ENCODE results near the gene KLC4. TPM values are rescaled to one million over a fixed set of nuclear protein-coding genes. Genes with fewer than 3 reads are reported as not detected.

Gene KLC4
- total RNA-seq: 10 to 100 TPM; 12.3 to 13.0 TPM

DNA sequence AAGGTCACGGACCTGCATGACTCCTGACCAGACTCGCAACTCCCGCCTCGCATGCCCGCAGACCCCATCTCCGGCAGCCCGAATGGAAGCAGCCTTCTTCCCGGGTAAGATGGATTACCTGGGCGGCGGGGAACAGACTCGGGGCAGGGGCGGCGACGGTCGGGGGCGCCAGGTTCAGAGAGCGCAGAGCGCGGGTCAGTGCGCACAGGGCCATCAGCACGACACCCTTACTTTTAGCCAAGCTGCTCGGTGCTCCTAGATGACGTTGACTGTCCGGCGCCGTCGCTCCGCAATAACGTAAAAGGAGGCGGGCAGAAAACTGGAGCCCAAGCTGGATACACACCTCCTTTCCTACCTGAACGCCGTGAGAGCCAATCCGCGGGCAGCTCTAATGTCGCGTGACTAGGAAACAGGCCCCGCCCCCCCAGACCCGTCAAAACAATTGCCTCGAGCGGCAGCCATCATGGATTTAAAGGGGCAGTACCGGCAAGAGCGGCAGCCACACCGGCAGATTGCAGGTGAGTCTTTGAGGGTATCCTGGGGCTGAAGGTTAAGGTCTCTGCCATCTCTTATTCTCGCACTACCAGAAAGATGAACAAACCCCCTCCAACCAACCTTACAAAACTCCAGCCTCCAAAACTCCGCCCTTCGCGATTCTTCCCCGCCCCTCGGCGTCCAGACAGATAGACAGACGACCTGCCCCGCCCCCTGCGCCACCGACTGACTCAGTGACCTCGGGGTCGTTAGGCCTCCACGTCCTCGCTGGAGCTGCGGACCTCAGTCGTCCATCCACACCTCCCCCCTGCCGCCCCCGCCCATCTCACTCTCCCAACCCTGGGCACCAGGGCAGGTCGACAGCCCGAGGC is at the start of gene KLC4, which contains the start of gene MRPL2:
KLC4 (plus strand) TSS at position 464 of the 866 bp plus-strand sequence. CDS start 1,705 bp downstream, outside the sequence.
MRPL2 (minus strand) TSS at position 267 of the 866 bp plus-strand sequence; CDS start at position 214, 53 bp downstream.
- H3K4me3 Mint-ChIP-seq: peak within 1 kb of the TSS; percentile 86
- DNase-seq (ENCODE audit: low spot score) (peak; percentile 96), ATAC-seq (peak; percentile 97)
- H3K27me3 Mint-ChIP-seq: no peaks in the 10 kb centered on the region
- peak within 1 kb of the TSS; percentile 83 to 92 for H3K27ac Mint-ChIP-seq
- no peaks in the 10 kb centered on the region for H3K9me3 Mint-ChIP-seq
- peaks cover 29 to 30% of the 10 kb centered on the region in 2 donors for H3K4me1 Mint-ChIP-seq (ENCODE audit: low read depth in 2 of 2)
- H3K36me3 Mint-ChIP-seq: no peaks in the 10 kb centered on the region

DNA sequence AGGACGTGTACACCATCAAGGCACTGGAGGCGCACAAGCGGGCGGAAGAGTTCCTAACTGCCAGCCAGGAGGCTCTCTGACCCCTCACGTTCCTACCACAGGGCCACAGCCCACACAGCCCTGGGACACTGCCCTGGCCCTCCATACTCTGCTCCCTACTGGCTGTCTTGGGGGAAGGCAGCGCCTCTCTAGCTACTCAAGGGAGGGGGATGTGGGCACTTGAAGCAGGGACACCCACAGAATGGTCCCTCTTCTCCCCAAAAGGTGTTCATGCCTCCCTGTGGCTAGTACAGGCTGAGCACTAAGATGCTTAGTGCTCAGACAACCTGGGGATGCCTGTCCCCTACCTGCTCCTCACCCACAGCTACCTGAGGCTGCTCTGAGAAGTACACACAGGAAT is 48.2 kb upstream of the KLC4 start:
- Mint-ChIP-seq H3K36me3 (no peaks in the 10 kb centered on the region), H3K4me3 (no peak overlapping the region), H3K27me3 (no peaks in the 10 kb centered on the region), H3K9me3 (no peaks in the 10 kb centered on the region), H3K27ac (peak overlapping the region in 1 of 2 donors; percentile 94), H3K4me1 (ENCODE audit: low read depth in 2 of 2) (peaks cover 42 to 45% of the 10 kb centered on the region in 2 donors)
- no peak for DNase-seq (ENCODE audit: low spot score)
- no peak for ATAC-seq

- H3K4me1 Mint-ChIP-seq (ENCODE audit: low read depth in 2 of 2): peaks cover 43 to 46% of the 10 kb centered on the region in 2 donors
- peak overlapping the region; percentile 94 to 95 for H3K27ac Mint-ChIP-seq
- H3K4me3 Mint-ChIP-seq: peak overlapping the region; percentile 92
- DNase-seq (ENCODE audit: low spot score) (no peak), ATAC-seq (no peak)
- no peaks in the 10 kb centered on the region for H3K27me3 Mint-ChIP-seq
- no peaks in the 10 kb centered on the region for H3K36me3 Mint-ChIP-seq
- H3K9me3 Mint-ChIP-seq: no peaks in the 10 kb centered on the region
Observed at GRCh38 chr6:43012364-43012763, 47.1 kb upstream of the KLC4 start.

DNA sequence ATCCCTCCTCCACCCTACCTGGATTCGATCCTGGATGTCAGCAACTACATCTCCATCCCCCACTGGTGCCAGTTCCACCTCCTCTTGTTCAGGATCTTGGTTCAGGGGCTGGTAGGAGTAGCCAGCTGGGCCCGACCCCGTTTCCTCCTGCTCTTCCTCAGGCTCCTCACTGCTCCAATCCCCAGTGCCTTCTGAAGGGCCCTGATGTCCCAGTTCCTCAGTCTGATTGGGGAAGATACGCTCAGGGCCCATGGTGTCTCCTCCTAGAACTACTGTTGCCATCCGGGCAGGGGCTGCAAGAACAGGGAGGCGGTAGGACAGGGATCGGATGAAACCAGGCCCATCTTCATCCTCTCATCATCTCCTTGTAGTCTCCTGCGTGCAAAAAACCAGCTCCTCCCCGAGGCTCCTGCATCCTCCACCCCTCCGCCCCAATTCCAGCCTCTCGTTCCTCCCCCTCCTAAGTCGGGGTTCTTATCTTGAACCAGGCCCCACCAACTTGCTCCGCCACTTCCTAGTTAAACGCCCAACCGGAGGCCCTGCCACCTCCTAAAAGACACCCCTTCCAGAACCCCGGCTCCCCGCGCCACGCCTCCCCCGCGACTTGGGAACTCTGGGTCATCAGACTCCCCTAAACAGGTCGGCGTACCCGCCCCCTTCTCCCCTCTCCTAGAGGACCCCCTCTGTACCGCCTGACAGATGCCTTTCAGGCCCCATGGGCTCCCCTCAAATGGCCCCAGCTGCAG is 46.2 kb upstream of the KLC4 start:
- peak overlapping the region; percentile 94 to 95 for H3K27ac Mint-ChIP-seq
- ATAC-seq (no peak), DNase-seq (ENCODE audit: low spot score) (no peak)
- peaks cover 43 to 53% of the 10 kb centered on the region in 2 donors for H3K4me1 Mint-ChIP-seq (ENCODE audit: low read depth in 2 of 2)
- no peaks in the 10 kb centered on the region for H3K36me3 Mint-ChIP-seq
- H3K9me3 Mint-ChIP-seq: no peaks in the 10 kb centered on the region
- no peaks in the 10 kb centered on the region for H3K27me3 Mint-ChIP-seq
- H3K4me3 Mint-ChIP-seq: peak overlapping the region; percentile 92

DNA sequence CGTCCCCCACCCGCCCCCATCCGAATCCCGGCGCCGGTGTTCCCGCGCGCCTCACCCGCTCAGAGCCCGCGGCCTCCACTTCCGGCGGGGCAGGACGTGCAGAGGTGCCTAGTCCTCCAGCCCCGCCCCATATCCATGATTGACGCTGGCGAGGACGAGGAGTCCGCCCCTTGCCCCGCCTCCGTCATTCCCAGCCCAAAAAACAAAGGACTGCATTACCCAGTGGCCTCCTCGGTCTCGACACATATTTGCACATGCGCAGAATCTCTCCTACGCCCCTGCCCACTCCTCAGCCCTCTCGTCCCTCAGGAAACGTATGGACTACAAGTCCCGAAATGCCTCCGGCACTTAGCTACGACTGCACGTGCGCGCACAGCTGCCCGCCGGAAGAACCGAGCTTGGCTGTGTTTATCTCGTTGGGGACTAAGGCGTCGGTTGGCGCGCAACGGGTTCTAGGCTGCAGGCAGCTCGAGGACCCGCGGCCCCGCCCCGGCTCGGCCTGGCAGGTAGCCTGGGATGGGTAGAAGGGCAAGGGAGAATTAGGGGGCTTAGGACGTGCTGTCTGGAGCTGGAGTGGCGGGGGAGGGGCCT is 45.5 kb upstream of the KLC4 start, which contains the start of the genes KLHDC3 and MEA1:
KLHDC3 (plus strand) TSS at position 407 of the 591 bp plus-strand sequence. CDS start 2,944 bp downstream, outside the sequence.
MEA1 (minus strand) TSS at position 104 of the 591 bp plus-strand sequence. CDS start 133 bp downstream, outside the sequence.
- H3K4me1 Mint-ChIP-seq (ENCODE audit: low read depth in 2 of 2): peaks cover 43 to 53% of the 10 kb centered on the region in 2 donors
- H3K36me3 Mint-ChIP-seq: peaks cover under 1% of the 10 kb centered on the region
- DNase-seq (ENCODE audit: low spot score): peak; percentile 99

GRCh38 chr6:43014434-43014909 is 45.0 kb upstream of the KLC4 start:
- peak overlapping the region; percentile 92 for H3K4me3 Mint-ChIP-seq
- H3K36me3 Mint-ChIP-seq: peaks cover 5% of the 10 kb centered on the region
- H3K27me3 Mint-ChIP-seq: no peaks in the 10 kb centered on the region
- H3K27ac Mint-ChIP-seq: peak overlapping the region; percentile 94 to 95
- H3K4me1 Mint-ChIP-seq (ENCODE audit: low read depth in 2 of 2): peaks cover 43 to 56% of the 10 kb centered on the region in 2 donors
- H3K9me3 Mint-ChIP-seq: no peaks in the 10 kb centered on the region
- ATAC-seq (no peak), DNase-seq (ENCODE audit: low spot score) (no peak)

More for the DNA sequence above, 45.5 kb upstream of the KLC4 start, which contains the start of the genes KLHDC3 and MEA1:
- peak within 1 kb of the TSS; percentile 92 for H3K4me3 Mint-ChIP-seq
- ATAC-seq: peak; percentile 98 to 99
- H3K27me3 Mint-ChIP-seq: no peaks in the 10 kb centered on the region
- peak within 1 kb of the TSS; percentile 94 to 95 for H3K27ac Mint-ChIP-seq
- no peaks in the 10 kb centered on the region for H3K9me3 Mint-ChIP-seq

- no peak for DNase-seq (ENCODE audit: low spot score)
- ATAC-seq: no peak
- H3K9me3 Mint-ChIP-seq: no peaks in the 10 kb centered on the region
- H3K36me3 Mint-ChIP-seq: peaks cover 6% of the 10 kb centered on the region
- peak overlapping the region; percentile 26 to 76 for H3K27ac Mint-ChIP-seq
- no peaks in the 10 kb centered on the region for H3K27me3 Mint-ChIP-seq
- H3K4me3 Mint-ChIP-seq: peak overlapping the region; percentile 51
- H3K4me1 Mint-ChIP-seq (ENCODE audit: low read depth in 2 of 2): peaks cover 43 to 52% of the 10 kb centered on the region in 2 donors
Observed at GRCh38 chr6:43016176-43016942, 43.1 kb upstream of the KLC4 start.

GRCh38 chr6:43016943-43017334 is 42.5 kb upstream of the KLC4 start:
- no peak for ATAC-seq
- H3K9me3 Mint-ChIP-seq: no peaks in the 10 kb centered on the region
- H3K4me1 Mint-ChIP-seq (ENCODE audit: low read depth in 2 of 2): peaks cover 37 to 50% of the 10 kb centered on the region in 2 donors
- H3K27me3 Mint-ChIP-seq: no peaks in the 10 kb centered on the region
- H3K27ac Mint-ChIP-seq: no peak overlapping the region
- DNase-seq (ENCODE audit: low spot score): no peak
- no peak overlapping the region for H3K4me3 Mint-ChIP-seq
- peaks cover 6% of the 10 kb centered on the region for H3K36me3 Mint-ChIP-seq

DNA sequence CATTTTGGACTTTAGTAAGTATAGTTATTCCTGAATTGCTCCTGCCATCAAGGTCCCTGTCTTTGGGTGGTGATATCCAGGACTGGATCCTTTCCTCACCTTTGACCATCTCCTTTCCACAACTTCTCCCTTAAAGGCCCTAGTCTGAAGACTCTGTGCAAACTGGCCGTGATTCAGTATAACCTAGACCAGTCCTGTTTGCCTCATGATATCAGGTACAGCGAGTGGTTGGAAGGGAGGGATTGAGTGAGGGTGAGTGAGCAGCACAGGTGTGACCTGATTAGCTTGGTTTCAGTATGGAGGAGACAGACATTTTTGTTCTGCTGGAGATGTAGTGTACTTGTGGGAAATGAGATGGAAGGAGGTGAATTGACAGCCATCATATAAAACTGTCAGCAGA is 40.3 kb upstream of the KLC4 start:
- DNase-seq (ENCODE audit: low spot score) (no peak), ATAC-seq (no peak)
- Mint-ChIP-seq H3K27ac (no peak overlapping the region), H3K9me3 (no peaks in the 10 kb centered on the region), H3K36me3 (peaks cover 8% of the 10 kb centered on the region), H3K4me1 (ENCODE audit: low read depth in 2 of 2) (peaks cover 23 to 33% of the 10 kb centered on the region in 2 donors), H3K4me3 (peak overlapping the region; percentile 5), H3K27me3 (no peaks in the 10 kb centered on the region)

- Mint-ChIP-seq H3K4me1 (ENCODE audit: low read depth in 2 of 2) (peaks cover 23 to 32% of the 10 kb centered on the region in 2 donors), H3K36me3 (peaks cover 17% of the 10 kb centered on the region), H3K4me3 (peak overlapping the region; percentile 54), H3K9me3 (no peaks in the 10 kb centered on the region), H3K27ac (peak overlapping the region; percentile 40 to 42), H3K27me3 (no peaks in the 10 kb centered on the region)
- DNase-seq (ENCODE audit: low spot score) (no peak), ATAC-seq (no peak)
Observed at GRCh38 chr6:43020052-43020705, 39.3 kb upstream of the KLC4 start.

DNA sequence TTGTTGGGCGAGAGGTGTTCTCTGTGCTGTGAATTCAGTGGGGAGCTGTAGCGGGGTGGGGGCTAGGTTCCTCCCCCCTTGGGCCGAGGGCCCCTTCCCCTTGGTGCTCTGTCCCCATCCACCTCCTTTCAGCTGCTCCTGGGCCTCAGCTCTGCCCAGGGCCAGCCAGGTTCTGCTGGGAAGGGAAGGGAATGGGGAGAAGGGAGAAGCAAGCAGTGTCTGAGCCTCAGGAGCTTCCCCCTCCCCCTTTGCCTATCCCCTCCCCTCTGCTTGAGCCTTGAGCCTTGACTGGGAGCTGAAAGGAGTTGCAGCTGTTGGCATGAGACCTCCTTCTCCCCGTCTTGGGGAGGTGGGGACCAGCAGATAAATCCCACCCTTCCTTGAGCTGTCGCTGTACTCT is 38.6 kb upstream of the KLC4 start:
- Mint-ChIP-seq H3K4me3 (peak overlapping the region; percentile 91), H3K9me3 (no peaks in the 10 kb centered on the region), H3K27me3 (no peaks in the 10 kb centered on the region)

More for the DNA sequence above, 38.6 kb upstream of the KLC4 start:
- no peak for ATAC-seq
- Mint-ChIP-seq H3K27ac (peak overlapping the region; percentile 70 to 83), H3K4me1 (ENCODE audit: low read depth in 2 of 2) (peaks cover 22 to 31% of the 10 kb centered on the region in 2 donors), H3K36me3 (peaks cover 19% of the 10 kb centered on the region)
- DNase-seq (ENCODE audit: low spot score): no peak
